ENCODE results near the gene MAP2K3.
"Not testable (repeated sequence)": the region's sequence is repeated elsewhere in the genome, so short reads cannot be mapped to it uniquely, and the experiment has no call there.

DNA sequence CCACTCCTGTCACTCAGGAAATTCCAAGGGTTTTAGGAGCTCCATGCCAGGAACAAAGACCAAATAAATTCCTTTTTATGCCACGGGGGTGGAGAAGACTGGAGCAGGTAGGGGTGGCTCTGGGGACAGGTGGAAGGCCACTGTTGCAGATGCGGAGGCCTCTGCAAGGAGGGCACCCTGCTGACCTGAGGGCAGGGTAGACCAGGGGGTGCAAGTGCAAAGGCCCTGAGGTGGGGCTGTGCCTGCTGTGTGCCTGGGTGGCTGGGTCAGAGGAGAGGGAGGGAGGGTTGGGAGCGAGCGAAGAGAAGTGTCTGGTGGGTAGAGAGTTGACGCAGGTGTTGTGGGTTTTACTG lies 22.7 kb downstream of the MAP2K3 start:
- TF ChIP-seq, protein P1, sequence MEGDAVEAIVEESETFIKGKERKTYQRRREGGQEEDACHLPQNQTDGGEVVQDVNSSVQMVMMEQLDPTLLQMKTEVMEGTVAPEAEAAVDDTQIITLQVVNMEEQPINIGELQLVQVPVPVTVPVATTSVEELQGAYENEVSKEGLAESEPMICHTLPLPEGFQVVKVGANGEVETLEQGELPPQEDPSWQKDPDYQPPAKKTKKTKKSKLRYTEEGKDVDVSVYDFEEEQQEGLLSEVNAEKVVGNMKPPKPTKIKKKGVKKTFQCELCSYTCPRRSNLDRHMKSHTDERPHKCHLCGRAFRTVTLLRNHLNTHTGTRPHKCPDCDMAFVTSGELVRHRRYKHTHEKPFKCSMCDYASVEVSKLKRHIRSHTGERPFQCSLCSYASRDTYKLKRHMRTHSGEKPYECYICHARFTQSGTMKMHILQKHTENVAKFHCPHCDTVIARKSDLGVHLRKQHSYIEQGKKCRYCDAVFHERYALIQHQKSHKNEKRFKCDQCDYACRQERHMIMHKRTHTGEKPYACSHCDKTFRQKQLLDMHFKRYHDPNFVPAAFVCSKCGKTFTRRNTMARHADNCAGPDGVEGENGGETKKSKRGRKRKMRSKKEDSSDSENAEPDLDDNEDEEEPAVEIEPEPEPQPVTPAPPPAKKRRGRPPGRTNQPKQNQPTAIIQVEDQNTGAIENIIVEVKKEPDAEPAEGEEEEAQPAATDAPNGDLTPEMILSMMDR (IDR thresholded peaks at IDR 0.05; ENCODE audit: extremely low read depth in 1 of 2, insufficient read depth in 1 of 2, low read depth in 1 of 2, low read length in 2 of 2): not testable (repeated sequence)
- TF ChIP-seq POLR2A (IDR thresholded peaks at IDR 0.05; ENCODE audit: low read depth, low read length); JUN (IDR thresholded peaks at IDR 0.05; ENCODE audit: borderline replicate concordance, insufficient read depth, insufficient read length, low read depth); GATA2 (IDR thresholded peaks at IDR 0.05; ENCODE audit: insufficient read depth, insufficient read length, low read depth, low read length); POLR2AphosphoS5 (IDR thresholded peaks at IDR 0.05; ENCODE audit: insufficient read depth, low read depth, low read length); MYC (IDR thresholded peaks at IDR 0.05; ENCODE audit: low read depth, low read length): not testable (repeated sequence)

Measured in endothelial cell of umbilical vein (primary cell).